GM21367 (cell line): Measurements from ENCODE around the gene MCOLN1.
"Not testable (repeated sequence)": the region's sequence is repeated elsewhere in the genome, so short reads cannot be mapped to it uniquely, and the experiment has no call there.

ENCODE experiments used
- ATAC-seq: cut with Tn5 transposase; IDR thresholded peaks from one replicate; pipeline ENCODE4 v1.9.1; 2021; ENCODE audit not compliant: unreplicated experiment

MCOLN1 gene

DNA sequence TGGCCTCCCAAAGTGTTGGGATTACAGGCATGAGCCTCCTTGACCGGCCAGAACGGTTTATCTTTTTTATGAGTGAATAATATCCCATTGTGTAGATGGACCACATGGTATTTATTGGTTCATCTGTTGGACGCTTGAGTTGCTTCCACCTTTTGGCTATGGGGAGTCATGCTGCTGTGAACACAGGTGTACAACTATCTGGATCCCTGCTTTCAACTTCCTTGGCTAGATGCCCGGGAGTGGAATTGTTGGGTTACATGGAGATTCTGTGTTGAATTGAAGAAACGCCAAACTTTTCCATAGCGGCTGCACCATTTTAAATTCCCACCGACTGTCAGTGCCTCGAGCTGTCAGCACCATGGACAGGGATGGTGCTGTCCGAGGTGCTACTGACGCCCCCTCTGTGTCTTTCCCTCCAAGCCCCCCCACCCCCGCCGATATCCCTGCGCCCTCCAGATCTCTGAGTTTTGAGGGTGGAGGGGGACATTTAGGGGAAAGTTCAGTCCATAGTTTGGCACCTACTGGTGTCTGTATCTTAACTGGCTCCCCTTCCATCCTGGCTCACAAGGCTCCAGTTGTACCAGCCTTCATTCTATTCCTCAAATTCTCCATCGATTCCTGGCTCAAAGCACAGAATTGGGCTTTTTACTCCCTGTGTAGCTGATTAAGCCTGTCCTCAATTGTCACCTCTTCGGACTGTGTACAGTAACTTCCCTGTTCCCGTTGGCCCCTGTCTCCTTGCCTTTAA lies 40.4 kb downstream of the MCOLN1 start:
- no peak for ATAC-seq

- ATAC-seq: no peak
Measured at GRCh38 chr19:7564866-7565265, 42.4 kb downstream of the MCOLN1 start.

DNA sequence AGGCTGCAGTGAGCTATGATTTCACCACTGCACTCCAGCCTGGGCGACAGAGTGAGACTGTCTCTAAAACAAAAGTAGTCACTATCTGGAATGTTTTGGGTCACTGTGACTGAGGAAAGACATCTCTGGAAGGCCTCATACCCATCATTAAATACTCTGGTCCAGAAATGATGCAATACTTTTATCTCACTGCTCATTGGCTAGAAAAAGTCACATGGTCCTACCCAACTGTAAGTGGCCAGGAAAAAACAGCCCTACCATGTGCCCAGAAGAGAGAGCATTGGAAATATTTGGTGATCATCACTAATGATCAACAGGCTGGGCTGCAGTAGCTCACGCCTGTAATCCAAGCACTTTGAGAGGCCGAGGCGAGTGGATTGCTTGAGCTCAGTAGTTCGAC lies 42.9 kb downstream of the MCOLN1 start:
- ATAC-seq: no peak

DNA sequence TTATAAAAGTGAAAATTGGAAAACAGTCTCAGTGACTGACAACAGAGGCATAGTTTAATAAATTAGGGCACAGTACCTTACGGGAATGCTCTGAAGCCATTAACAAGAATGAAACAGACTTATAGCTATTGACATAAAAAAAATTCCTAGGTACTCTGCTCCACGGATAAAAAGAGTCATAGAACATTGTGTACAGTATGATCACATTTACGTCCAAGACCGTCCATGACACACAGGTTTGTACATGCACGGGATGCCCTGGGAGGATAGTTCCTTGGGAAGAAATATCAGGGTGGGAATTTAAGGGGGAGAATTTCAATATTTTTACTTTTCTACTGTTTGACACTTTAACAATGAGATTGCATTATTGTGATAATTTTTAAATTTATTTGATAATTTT lies 48.3 kb downstream of the MCOLN1 start:
- ATAC-seq: no peak

- ATAC-seq: no peak
Measured at GRCh38 chr19:7575434-7576040, 53.1 kb downstream of the MCOLN1 start.

GRCh38 chr19:7577422-7577821 lies 55.0 kb downstream of the MCOLN1 start:
- not testable (repeated sequence) for ATAC-seq

DNA sequence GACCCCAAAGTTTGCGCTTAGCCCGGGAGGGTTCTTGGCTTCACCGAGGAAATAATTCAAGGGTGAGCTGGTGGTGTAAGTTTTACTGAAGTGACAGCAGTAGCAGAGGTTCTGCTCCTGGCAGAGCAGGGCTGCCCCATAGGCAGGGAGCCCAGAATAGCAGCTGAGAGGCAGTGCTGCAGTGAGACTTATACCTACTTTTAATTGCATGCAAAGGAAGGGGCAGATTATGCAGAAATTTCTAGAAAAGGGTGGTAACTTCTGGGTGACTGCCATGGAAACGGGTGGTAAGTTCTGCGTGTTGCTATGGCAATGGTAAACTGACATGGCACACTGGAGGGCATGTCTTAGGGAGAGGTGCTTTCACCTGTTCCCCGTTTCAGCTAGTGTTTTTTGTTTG lies 55.7 kb downstream of the MCOLN1 start:
- ATAC-seq: no peak

DNA sequence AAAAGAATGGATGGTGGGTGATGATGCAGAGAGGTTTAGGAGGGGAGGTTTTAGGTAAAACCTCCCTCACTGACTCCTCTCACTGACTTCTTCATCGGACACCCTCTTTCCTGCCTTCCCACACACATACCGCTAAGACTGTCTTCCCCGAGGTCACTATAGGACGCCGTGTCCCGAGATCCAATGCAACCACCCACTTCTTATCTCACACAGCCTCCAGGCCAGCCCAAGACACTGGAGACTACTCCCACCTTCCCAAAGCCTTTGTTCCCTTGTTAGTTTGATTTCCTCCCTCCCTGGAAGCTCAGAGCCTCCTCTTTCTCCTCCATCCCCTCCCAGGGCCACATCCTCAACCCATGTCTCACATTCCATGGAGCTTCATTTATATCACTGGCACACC lies 56.8 kb downstream of the MCOLN1 start:
- no peak for ATAC-seq

DNA sequence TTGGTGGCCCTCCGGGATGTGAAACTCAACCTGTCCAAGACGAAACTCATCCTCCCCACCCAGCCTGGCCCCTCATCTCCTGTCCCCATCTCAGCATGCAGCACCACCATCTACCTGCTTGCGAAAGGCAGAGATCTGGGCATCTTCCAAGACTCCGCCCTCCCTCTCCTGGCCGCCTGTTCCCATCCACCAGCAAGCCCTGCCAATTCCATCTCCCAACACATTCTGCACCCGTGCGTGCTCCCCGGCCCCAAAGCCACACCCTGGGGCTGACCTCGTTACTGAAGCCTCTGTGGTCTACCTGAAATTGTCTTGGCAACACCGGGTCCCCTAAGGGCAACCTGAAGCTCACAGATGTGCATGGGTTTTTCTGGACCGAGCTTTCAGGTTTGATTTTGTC lies 60.0 kb downstream of the MCOLN1 start:
- ATAC-seq: no peak
